IMR-90 (cell line): ENCODE results near the gene ESRRB. TPM values are rescaled to one million over a fixed set of nuclear protein-coding genes. Genes with fewer than 3 reads are reported as not detected.

Experiments
- ATAC-seq: fragments of 200-7000 bp; cut with Tn5 transposase; 2 replicates; pipeline ENCODE4 v1.9.1; 2020; ENCODE audit warnings: low read depth, mild to moderate bottlenecking, moderate library complexity
- BruUV-seq: library from RNA; stranded (reverse); fragments of 400-500 nt; replicated peaks from 2 replicates; lab custom pipeline; 2021; lab: Mats Ljungman, UMichigan
- CTCF ChIA-PET: fragments of 300-600 bp; formaldehyde crosslinking; extraction: SDS; loops from one replicate; lab custom pipeline; 2021; ENCODE audit warnings: antibody characterized with exemption; lab: Yijun Ruan, JAX
- POLR2A ChIA-PET: fragments of 300-600 bp; sonication (Branson Sonifier 250); formaldehyde crosslinking; loops from one replicate; lab custom pipeline; 2022; ENCODE audit warnings: antibody characterized with exemption; ENCODE audit not compliant: unreplicated experiment; lab: Charles Lee
- DNase-seq: peaks from one replicate; pipeline ENCODE4 v3.0.0; 2013
- H2AFZ ChIP-seq: replicated peaks from 2 replicates; pipeline ENCODE3; 2013; ENCODE audit warnings: low read length, mild to moderate bottlenecking; ENCODE audit not compliant: poor library complexity
- H2AK5ac ChIP-seq: 2 replicates; pipeline ENCODE4 v1.6.1; 2013; ENCODE audit warnings: low read depth, low read length, inconsistent platforms
- H2AK9ac ChIP-seq: replicated peaks from 2 replicates; pipeline ENCODE3; 2013; ENCODE audit warnings: mild to moderate bottlenecking, low read depth, low read length, moderate library complexity; ENCODE audit not compliant: poor library complexity
- H2BK120ac ChIP-seq: 2 replicates; pipeline ENCODE4 v1.6.1; 2013; ENCODE audit warnings: low read depth, low read length, inconsistent platforms
- H2BK15ac ChIP-seq: 3 replicates; pipeline ENCODE4 v1.6.1; 2013; ENCODE audit warnings: low read depth, low read length, inconsistent platforms
- H2BK20ac ChIP-seq: 2 replicates; pipeline ENCODE4 v1.6.1; 2013; ENCODE audit warnings: low read depth, mild to moderate bottlenecking, inconsistent platforms, low read length, moderate library complexity
- H2BK5ac ChIP-seq: 2 replicates; pipeline ENCODE4 v1.6.1; 2013; ENCODE audit warnings: mild to moderate bottlenecking, low read depth, low read length, inconsistent platforms; ENCODE audit not compliant: poor library complexity, severe bottlenecking
- H3K14ac ChIP-seq: replicated peaks from 2 replicates; pipeline ENCODE4 v1.6.1; 2013; ENCODE audit warnings: low read depth, low read length, inconsistent platforms
- H3K18ac ChIP-seq: 2 replicates; pipeline ENCODE4 v1.6.1; 2013; ENCODE audit warnings: low read depth, low read length, control low read depth
- H3K23ac ChIP-seq: 2 replicates; pipeline ENCODE4 v1.6.1; 2013; ENCODE audit warnings: low read depth, low read length, inconsistent platforms
- H3K27ac ChIP-seq: 2 replicates; pipeline ENCODE4 v1.5.1; 2013; ENCODE audit warnings: mild to moderate bottlenecking, control low read depth, low read length; ENCODE audit not compliant: insufficient read depth
- H3K27me3 ChIP-seq: 2 replicates; pipeline ENCODE4 v1.6.1; 2013; ENCODE audit warnings: low read length; ENCODE audit not compliant: control insufficient read depth, insufficient read depth
- H3K36me3 ChIP-seq: 2 replicates; pipeline ENCODE4 v1.6.1; 2013; ENCODE audit warnings: low read length, mixed read lengths; ENCODE audit not compliant: control insufficient read depth, insufficient read depth
- H3K4ac ChIP-seq: 2 replicates; pipeline ENCODE4 v1.6.1; 2013; ENCODE audit warnings: low read depth, low read length, inconsistent platforms
- H3K4me1 ChIP-seq: 2 replicates; pipeline ENCODE4 v1.6.1; 2013; ENCODE audit warnings: low read length, mixed read lengths; ENCODE audit not compliant: control insufficient read depth, insufficient read depth
- H3K4me2 ChIP-seq: 2 replicates; pipeline ENCODE4 v1.6.1; 2013; ENCODE audit warnings: low read depth, mild to moderate bottlenecking, control low read depth, low read length, moderate library complexity
- H3K4me3 ChIP-seq: 2 replicates; pipeline ENCODE4 v1.5.1; 2013; ENCODE audit warnings: low read depth, mild to moderate bottlenecking, control low read depth, low read length, moderate library complexity; ENCODE audit not compliant: insufficient read depth
- H3K56ac ChIP-seq: 2 replicates; pipeline ENCODE4 v1.6.1; 2013; ENCODE audit warnings: low read length, inconsistent platforms; ENCODE audit not compliant: insufficient read depth; ENCODE audit errors: extremely low read depth
- H3K79me1 ChIP-seq, 2 experiments: 2 replicates each; pipeline ENCODE4 v1.6.1; 2013; ENCODE audit warnings: low read length in 2 of 2, inconsistent platforms in 1 of 2, low read depth in 1 of 2
- H3K9ac ChIP-seq: 2 replicates; pipeline ENCODE4 v1.6.1; 2013; ENCODE audit warnings: low read depth, low read length, control low read depth
- H3K9me1 ChIP-seq: 2 replicates; pipeline ENCODE4 v1.6.1; 2013; ENCODE audit warnings: low read length, inconsistent platforms; ENCODE audit not compliant: insufficient read depth
- H3K9me3 ChIP-seq: 2 replicates; pipeline ENCODE4 v1.6.1; 2013; ENCODE audit warnings: low read length; ENCODE audit not compliant: control insufficient read depth, insufficient read depth
- H4K20me1 ChIP-seq: 2 replicates; pipeline ENCODE4 v1.6.1; 2013; ENCODE audit warnings: low read length, inconsistent platforms; ENCODE audit not compliant: insufficient read depth
- H4K5ac ChIP-seq: 2 replicates; pipeline ENCODE4 v1.6.1; 2013; ENCODE audit warnings: mild to moderate bottlenecking, low read depth, low read length, control low read depth
- H4K8ac ChIP-seq, 2 experiments: 2 replicates each; pipeline ENCODE4 v1.6.1; 2013; ENCODE audit warnings: low read depth in 2 of 2, low read length in 2 of 2, control low read depth in 1 of 2, inconsistent platforms in 1 of 2
- H4K91ac ChIP-seq: 2 replicates; pipeline ENCODE4 v1.6.1; 2013; ENCODE audit warnings: low read depth, low read length, inconsistent platforms; ENCODE audit not compliant: insufficient read depth
- BHLHE40 ChIP-seq: fragments of 150-350 bp; IDR thresholded peaks from 2 replicates; pipeline ENCODE4 v1.6.1; 2016; ENCODE audit warnings: mild to moderate bottlenecking, low read depth, low read length
- CEBPB ChIP-seq: IDR thresholded peaks from 2 replicates; pipeline ENCODE4 v1.6.1; 2012; ENCODE audit warnings: low read depth, low read length, improper control_type of control experiment
- CHD1 ChIP-seq: IDR thresholded peaks from 2 replicates; pipeline ENCODE4 v1.6.1; 2012; ENCODE audit warnings: low read depth, low read length, improper control_type of control experiment
- CTCF ChIP-seq: conservative IDR thresholded peaks from 2 replicates; pipeline ENCODE4 v1.5.1; 2012; ENCODE audit warnings: mild to moderate bottlenecking, low read depth, low read length, improper control_type of control experiment
- MAFK ChIP-seq: IDR thresholded peaks from 2 replicates; pipeline ENCODE4 v1.6.1; 2012; ENCODE audit warnings: low read depth, low read length, improper control_type of control experiment
- MAZ ChIP-seq: IDR thresholded peaks from 2 replicates; pipeline ENCODE4 v1.6.1; 2012; ENCODE audit warnings: low read depth, mild to moderate bottlenecking, low read length, improper control_type of control experiment, moderate library complexity, borderline replicate concordance
- MXI1 ChIP-seq: IDR thresholded peaks from 2 replicates; pipeline ENCODE4 v1.6.1; 2012; ENCODE audit warnings: low read depth, mild to moderate bottlenecking, low read length, moderate library complexity, borderline replicate concordance
- POLR2A ChIP-seq: IDR thresholded peaks from 2 replicates; pipeline ENCODE4 v1.6.1; 2012; ENCODE audit warnings: mild to moderate bottlenecking, low read depth, low read length
- RCOR1 ChIP-seq: IDR thresholded peaks from 2 replicates; pipeline ENCODE4 v1.6.1; 2012; ENCODE audit warnings: mild to moderate bottlenecking, low read length, improper control_type of control experiment; ENCODE audit not compliant: insufficient replicate concordance
- SMC3 ChIP-seq: fragments of 150-350 bp; IDR thresholded peaks from 2 replicates; pipeline ENCODE4 v1.6.1; 2016; ENCODE audit warnings: low read depth, mild to moderate bottlenecking, antibody characterized with exemption, low read length, moderate library complexity
- USF2 ChIP-seq: fragments of 150-350 bp; IDR thresholded peaks from 2 replicates; pipeline ENCODE4 v1.6.1; 2017; ENCODE audit warnings: mild to moderate bottlenecking, antibody characterized with exemption, low read length, low read depth
- WGBS, 2 experiments: methylation state at CpG; one replicate each; pipeline versions ENCODE4 v1.1.5 to v1.1.7; 2013; ENCODE audit warnings: missing lambda C conversion rate in 2 of 2; ENCODE audit not compliant: insufficient read length in 1 of 2; ENCODE audit errors: extremely low coverage in 2 of 2; 5-methylcytosine and 5-hydroxymethylcytosine counted together
- dilution Hi-C: fragments of 300-500 bp; cut with HindIII; formaldehyde crosslinking; loops from one replicate; pipeline ENCODE4 v1.14.3; 2018; ENCODE audit warnings: low sequenced_read_pairs; ENCODE audit not compliant: unreplicated experiment
- in situ Hi-C: fragments of 300-500 bp; cut with MboI; formaldehyde crosslinking; loops from 3 replicates; pipeline ENCODE4 v1.14.3; 2019; ENCODE audit warnings: low sequenced_read_pairs, inconsistent platforms, mixed read lengths
- intact Hi-C: fragments of 100-400 bp; cut with micrococcal nuclease; formaldehyde crosslinking; loops from 2 replicates; pipeline ENCODE4 v1.10.0; 2022
- polyA plus RNA-seq, 3 experiments: library from polyadenylated mRNA; depleted of rRNA; stranded (reverse); fragments of >200 nt; gene quantifications; 2 replicates each; pipeline ENCODE4 v1.2.3, GENCODE V29; 2012; ENCODE audit warnings: low replicate concordance in 1 of 3
- total RNA-seq: library from RNA; depleted of rRNA; stranded (reverse); fragments of >200 nt; gene quantifications from 2 replicates; pipeline ENCODE4 v1.2.3, GENCODE V29; 2012

ESRRB gene
- total and polyA plus RNA-seq, 2 of the 4 experiments (the other 2 are of a cell fraction), result not detected

- Histone ChIP-seq H2BK120ac (no peak overlapping the region), H3K27me3 (peaks cover 2% of the 10 kb centered on the region; the same call in 1 of the 2 replicates), H2BK20ac (no peak overlapping the region), H4K5ac (no peak overlapping the region), H3K9ac (no peak overlapping the region), H3K14ac (no peak overlapping the region), H2AFZ (no peak overlapping the region), H3K4ac (no peak overlapping the region), H4K20me1 (no peaks in the 10 kb centered on the region), H2AK5ac (no peak overlapping the region), H3K79me1 (no peaks in the 10 kb centered on the region), H3K4me1 (no peaks in the 10 kb centered on the region), H3K56ac (no peak overlapping the region), H4K91ac (no peak overlapping the region), H2BK15ac (no peak overlapping the region), H3K18ac (no peak overlapping the region), H3K9me3 (no peaks in the 10 kb centered on the region), H2BK5ac (no peak overlapping the region), H3K4me3 (no peak overlapping the region), H4K8ac (no peak overlapping the region), H3K36me3 (no peaks in the 10 kb centered on the region), H2AK9ac (no peak overlapping the region), H3K23ac (no peak overlapping the region), H3K27ac (no peak overlapping the region), H3K9me1 (no peaks in the 10 kb centered on the region), H3K4me2 (no peak overlapping the region)
- no TSS peak for BruUV-seq
- ATAC-seq, result no peak
- TF ChIP-seq CTCF (no peak), MAFK (no peak), MAZ (no peak), SMC3 (no peak), POLR2A (no peak), BHLHE40 (no peak), CEBPB (no peak), MXI1 (no peak), USF2 (no peak), CHD1 (no peak), RCOR1 (no peak)
- dilution Hi-C loops, result no loop called here
- ChIA-PET CTCF (no interaction called here), POLR2A (no interaction called here)
- no peak for DNase-seq
- intact Hi-C loops, result loop anchor here (1.0 kb wide), 1 partner anchor 188 kb away; no protein-coding TSS in a partner anchor
- 80% methylated on average over 1 of the region's 9 CpGs; no CpG with 5 or more reads in 1 of the 2 experiments for WGBS, 2 experiments
- in situ Hi-C loops, result no loop called here
Measured at GRCh38 chr14:76456891-76457586, 81.1 kb downstream of the ESRRB start.
